ENCODE results near the gene BRAF. TPM values are rescaled to one million over a fixed set of nuclear protein-coding genes. Genes with fewer than 3 reads are reported as not detected.

The BRAF gene
- total and polyA plus RNA-seq, 2 of the 8 experiments (the other 6 are each of a cell fraction or from before 2014, with no cell fraction given) = 11.4 to 32.6 TPM

- no peak overlapping the region for H3K23ac ChIP-seq (ENCODE audit: insufficient read length)
- H3K9ac ChIP-seq (replicated peaks in 1 of 4; ENCODE audit: extremely low read depth in 1 of 4, low read depth in 3 of 4, low read length in 3 of 4) = no peak overlapping the region
- no peaks in the 10 kb centered on the region for H3K79me2 ChIP-seq (ENCODE audit: control insufficient read depth in 1 of 2, insufficient read depth in 2 of 2, low read length in 2 of 2)
- CTCF ChIA-PET (ENCODE audit: partially characterized antibody) = interaction anchor here (1.4 kb wide), 1 partner anchor 12 kb away, joined by 3 read pairs; no protein-coding TSS in a partner anchor
- H4K20me1 ChIP-seq (replicated peaks in 1 of 2; ENCODE audit: control insufficient read depth in 1 of 2, insufficient read depth in 2 of 2, low read length in 2 of 2) = no peaks in the 10 kb centered on the region
- no peak for DNase-seq (ENCODE audit: low read depth in 1 of 2, low spot score in 2 of 2)
- H2BK15ac ChIP-seq (ENCODE audit: low read length) = no peak overlapping the region
- H3K9me3 ChIP-seq (ENCODE audit: insufficient read depth in 2 of 2, low read depth in 1 of 2, low read length in 1 of 2) = no peaks in the 10 kb centered on the region
- H3K23me2 ChIP-seq (ENCODE audit: low read depth, low read length) = no peaks in the 10 kb centered on the region
- no peak overlapping the region for H2AK5ac ChIP-seq (ENCODE audit: low read depth, low read length)
- no peak overlapping the region for H3K4ac ChIP-seq (replicated peaks; ENCODE audit: insufficient read length, low read depth, low read length)
- FAIRE-seq = no peak
- H3K4me1 ChIP-seq (replicated peaks in 1 of 4; ENCODE audit: control insufficient read depth in 3 of 4, insufficient read depth in 4 of 4, low read length in 3 of 4) = peaks cover 0 to 5% (median 0%) of the 10 kb centered on the region in 4 experiments; a peak in 1 of 7 replicates
- H3K36me3 ChIP-seq (ENCODE audit: control insufficient read depth in 2 of 4, insufficient read depth in 4 of 4, low read length in 3 of 4) = peaks cover 0 to 12% (median 1%) of the 10 kb centered on the region in 4 experiments; a peak in 5 of 8 replicates
- H3K27ac ChIP-seq (ENCODE audit: low read depth, low read length) = no peak overlapping the region
- no peak overlapping the region for H2BK20ac ChIP-seq (ENCODE audit: low read length)
- H3K18ac ChIP-seq (ENCODE audit: extremely low read depth, low read length) = no peak overlapping the region
- H3K56ac ChIP-seq (replicated peaks; ENCODE audit: insufficient read length, low read depth, low read length) = no peak overlapping the region
- no peak overlapping the region for H2AFZ ChIP-seq (ENCODE audit: low read length)
- H2BK12ac ChIP-seq (ENCODE audit: low read depth, low read length) = no peak overlapping the region
- no peak overlapping the region for H4K5ac ChIP-seq (ENCODE audit: insufficient read length, low read depth, low read length)
- H2BK120ac ChIP-seq (replicated peaks; ENCODE audit: low read depth, low read length) = no peak overlapping the region
- 100% methylated on average over 1 of the region's 2 CpGs; no CpG with 5 or more reads in 1 of the 2 experiments for WGBS, 2 experiments (ENCODE audit: extremely low coverage in 1 of 2, insufficient coverage in 1 of 2, insufficient read length in 1 of 2, insufficient replicate concordance in 2 of 2, low coverage in 1 of 2, low lambda C conversion rate in 2 of 2, missing lambda C conversion rate in 1 of 2)
- no peak overlapping the region for H3K4me2 ChIP-seq (ENCODE audit: insufficient read depth in 1 of 2, low read depth in 2 of 2, low read length in 2 of 2)
- H3K14ac ChIP-seq (ENCODE audit: insufficient read length) = no peak overlapping the region
- H4K8ac ChIP-seq (ENCODE audit: extremely low read depth, insufficient read depth, low read length) = no peak overlapping the region; the same call in 1 of the 2 replicates
- POLR2A ChIA-PET (ENCODE audit: partially characterized antibody) = no interaction called here
- H3K27me3 ChIP-seq (replicated peaks in 1 of 4; ENCODE audit: control insufficient read depth in 3 of 4, extremely low read depth in 1 of 4, insufficient read depth in 3 of 4, low read length in 3 of 4) = no peaks in the 10 kb centered on the region
- no peak overlapping the region for H3K4me3 ChIP-seq (ENCODE audit: extremely low read depth in 1 of 4, insufficient read depth in 2 of 4, low read depth in 3 of 4, low read length in 4 of 4)
- H2BK5ac ChIP-seq (ENCODE audit: low read depth, low read length) = no peak overlapping the region
- H4K91ac ChIP-seq (replicated peaks; ENCODE audit: insufficient read length, low read length) = no peak overlapping the region
- no peaks in the 10 kb centered on the region for H3K79me1 ChIP-seq (ENCODE audit: low read depth, low read length)
- TF ChIP-seq ATF3 (IDR thresholded peaks at IDR 0.05; ENCODE audit: insufficient read depth, low read depth, low read length) (no peak), HDAC6 (IDR thresholded peaks at IDR 0.05; ENCODE audit: low read depth, low read length) (no peak), PHF8 (conservative IDR thresholded peaks at IDR 0.05; ENCODE audit: low read depth, low read length) (no peak), GABPA (IDR thresholded peaks at IDR 0.05; ENCODE audit: borderline replicate concordance, insufficient read depth, low read length) (no peak), SAP30 (IDR thresholded peaks at IDR 0.05; ENCODE audit: insufficient read depth, insufficient replicate concordance, low read length) (no peak), SIX5 (IDR thresholded peaks at IDR 0.05; ENCODE audit: low read depth, low read length) (no peak), CREB1 (IDR thresholded peaks at IDR 0.05) (no peak), ASH2L (IDR thresholded peaks at IDR 0.05; ENCODE audit: low read length) (no peak), EZH2 (IDR thresholded peaks at IDR 0.05; ENCODE audit: low read depth, low read length, severe bottlenecking) (no peak), EP300 (IDR thresholded peaks at IDR 0.05; ENCODE audit: borderline replicate concordance in 1 of 2, low read depth in 2 of 2, low read length in 2 of 2) (no peak), MAX (IDR thresholded peaks at IDR 0.05) (no peak), BCL11A (IDR thresholded peaks at IDR 0.05; ENCODE audit: low read depth in 2 of 2, low read length in 2 of 2) (no peak), CTBP2 (IDR thresholded peaks at IDR 0.05; ENCODE audit: borderline replicate concordance, insufficient read depth, insufficient read length, low read length) (no peak)
Measured at GRCh38 chr7:140734729-140735128, 190.0 kb downstream of the BRAF start.
